HG03558 (cell line): Measurements from ENCODE around the gene GPR55.

Experiments used
- ATAC-seq: cut with Tn5 transposase; IDR thresholded peaks from one replicate; pipeline ENCODE4 v1.9.1; 2021; ENCODE audit warnings: moderate number of reproducible peaks; ENCODE audit not compliant: unreplicated experiment; ENCODE audit errors: extremely low read depth

The GPR55 gene

DNA sequence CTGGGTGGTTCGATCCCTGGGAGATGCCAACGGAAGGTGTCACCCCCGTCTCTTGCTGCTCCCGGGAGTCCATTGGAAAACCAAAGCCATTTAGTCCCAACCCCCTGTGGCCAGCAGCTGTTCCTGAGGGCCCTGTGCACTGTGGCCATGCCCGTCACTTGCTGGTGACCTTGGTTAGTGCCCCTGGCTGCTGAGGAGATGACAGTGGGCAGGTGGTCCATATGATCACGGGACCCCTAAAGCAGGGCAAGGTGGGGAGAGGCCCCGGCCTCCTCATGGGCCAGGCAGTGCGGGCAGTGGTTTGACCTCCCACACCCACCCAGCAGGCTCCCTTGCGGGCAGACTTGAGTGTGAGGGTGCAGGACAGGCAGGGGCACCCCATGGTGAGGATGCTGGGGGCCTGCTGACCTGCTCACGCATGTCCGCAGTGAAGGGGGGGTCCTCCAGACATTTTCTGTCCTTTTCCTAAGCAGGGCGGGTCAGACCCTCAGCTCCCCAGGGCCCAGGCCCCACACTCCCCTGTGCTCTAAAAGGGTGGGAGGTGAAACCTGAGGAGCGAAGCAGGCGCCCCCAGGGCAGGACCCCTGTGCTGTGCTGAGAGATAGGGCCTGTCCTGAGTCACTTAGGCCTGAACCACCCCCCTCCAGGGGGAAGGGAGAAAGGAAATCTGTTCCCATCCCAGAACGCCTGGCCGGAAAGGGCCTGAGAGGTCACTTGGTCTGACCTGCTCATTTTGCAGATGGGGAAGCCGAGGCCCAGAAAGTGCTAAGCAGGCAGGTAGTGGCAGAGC lies 53.5 kb downstream of the GPR55 start:
- no peak for ATAC-seq

DNA sequence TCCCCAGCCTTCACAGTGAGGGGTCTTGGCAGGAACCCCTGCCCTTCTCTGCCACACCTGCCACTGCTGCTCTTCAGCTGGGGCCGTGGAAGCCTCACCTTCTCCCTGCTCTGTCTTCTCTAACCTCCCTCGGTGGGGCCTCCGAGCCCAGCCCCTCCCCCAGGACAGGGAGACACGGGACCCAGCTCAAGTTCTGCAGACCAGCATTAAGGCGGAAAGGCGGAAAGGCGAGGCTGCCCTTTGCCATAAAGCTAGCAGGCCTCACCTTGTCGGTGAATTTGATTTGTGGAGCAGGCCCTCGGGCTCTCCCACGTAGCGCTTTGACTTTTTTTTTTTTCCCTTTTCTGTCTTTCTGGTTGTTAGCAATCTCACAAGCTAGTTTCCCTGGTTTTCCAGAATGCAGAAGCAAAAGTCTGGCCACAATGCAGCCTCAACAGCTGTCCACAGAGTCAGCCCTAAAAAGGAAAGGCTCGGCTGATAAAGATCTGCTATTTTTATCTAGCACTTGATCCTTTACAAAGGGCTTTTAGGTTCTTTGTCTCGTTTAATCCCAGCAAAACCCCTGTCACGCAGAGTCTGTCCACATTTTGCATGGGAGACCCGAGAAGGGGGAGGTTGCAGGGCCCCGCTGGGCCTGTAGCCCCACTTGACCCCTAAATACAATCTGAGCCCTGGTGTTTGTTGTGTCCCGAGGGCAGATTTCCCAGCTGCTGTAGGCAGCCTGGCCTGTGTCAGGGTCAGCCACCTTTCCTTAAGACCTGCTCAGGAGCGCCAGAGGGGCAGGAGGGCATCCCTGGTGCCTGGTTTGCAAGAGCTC lies 54.3 kb downstream of the GPR55 start:
- no peak for ATAC-seq

- ATAC-seq, result no peak
These were observed 55.0 kb downstream of the GPR55 start for GRCh38 chr2:230869914-230870543.

DNA sequence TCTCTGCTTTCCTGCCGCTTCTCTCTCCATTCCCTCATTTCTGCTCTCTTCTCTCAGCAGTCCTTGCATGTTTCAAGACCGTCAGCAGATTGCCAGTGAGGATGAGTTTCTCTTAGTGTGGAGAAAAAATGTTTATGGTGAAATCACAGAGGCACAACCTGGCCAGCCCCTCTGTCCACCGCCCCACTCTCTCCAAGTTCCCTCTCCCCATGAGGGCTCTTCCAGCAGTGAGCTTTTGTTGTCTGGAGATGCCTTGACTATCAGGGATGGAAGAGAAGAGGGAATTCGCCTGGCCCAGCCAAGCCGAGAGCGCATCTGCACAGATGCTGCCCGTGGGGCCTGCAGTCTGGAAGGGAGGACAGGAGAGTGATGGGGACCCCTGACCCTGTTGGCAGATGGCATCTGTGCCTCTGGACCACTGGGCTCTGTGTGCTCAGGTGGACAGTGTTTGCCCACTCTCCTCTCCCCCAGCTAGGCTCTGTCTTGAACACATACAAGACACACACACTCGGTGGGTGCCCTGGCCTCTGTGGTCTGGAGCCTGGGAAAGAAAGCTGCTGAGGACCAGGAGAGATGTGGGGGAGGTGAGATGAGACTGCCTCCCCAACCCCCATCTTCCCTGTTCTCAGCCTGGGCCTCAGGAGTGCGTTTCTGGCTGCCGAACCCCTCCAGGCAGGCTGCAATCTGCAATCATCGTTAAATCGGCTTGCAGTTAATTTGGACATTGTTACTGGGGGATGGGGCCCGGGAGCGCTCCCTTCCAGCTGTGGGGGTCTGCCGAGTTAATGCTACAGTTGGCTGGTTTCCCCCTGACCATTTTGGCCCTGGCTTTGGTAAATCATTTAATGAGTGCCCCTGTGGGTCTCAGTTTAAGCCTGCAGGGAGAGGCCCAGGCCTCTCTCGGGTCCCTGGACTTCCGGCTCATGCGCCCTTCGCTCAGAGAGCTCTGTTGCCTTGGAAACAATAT lies 55.8 kb downstream of the GPR55 start:
- ATAC-seq, result no peak

GRCh38 chr2:230868161-230868946 lies 56.7 kb downstream of the GPR55 start:
- ATAC-seq, result no peak

- no peak for ATAC-seq
These were observed 58.1 kb downstream of the GPR55 start for GRCh38 chr2:230866756-230867523.

- ATAC-seq, result no peak
These were observed 59.0 kb downstream of the GPR55 start for GRCh38 chr2:230865766-230866755.

- ATAC-seq, result no peak
These were observed 59.7 kb downstream of the GPR55 start for GRCh38 chr2:230865307-230865765.

GRCh38 chr2:230864605-230865306 lies 60.3 kb downstream of the GPR55 start, which contains the start of gene ITM2C:
TSS of gene ITM2C (plus strand) at chr2:230864942. CDS start at chr2:230865026, 84 bp downstream.
- ATAC-seq, result peak; percentile 56

- no peak for ATAC-seq
These were observed 60.9 kb downstream of the GPR55 start for GRCh38 chr2:230864122-230864604.

GRCh38 chr2:230863442-230864121 lies 61.5 kb downstream of the GPR55 start:
- ATAC-seq, result no peak

DNA sequence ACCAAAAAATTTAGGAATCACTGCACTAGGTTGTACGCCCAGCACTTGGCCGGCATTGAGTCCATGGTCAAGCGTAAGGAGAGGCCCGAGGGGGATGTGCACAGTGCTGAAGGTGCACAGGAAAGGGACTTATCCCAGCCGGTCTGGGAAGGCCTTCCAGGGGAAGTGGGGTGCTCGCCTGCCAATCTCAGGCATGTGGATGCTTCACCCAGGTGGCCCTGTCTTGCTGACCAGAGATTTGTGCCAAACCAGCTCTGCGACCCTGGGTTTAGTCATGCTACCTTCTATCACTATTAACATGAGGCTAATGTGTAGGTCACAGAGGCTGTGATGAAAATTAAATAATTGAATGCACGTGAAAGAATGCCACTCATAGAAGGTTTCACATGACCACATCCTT lies 62.0 kb downstream of the GPR55 start:
- ATAC-seq, result no peak

DNA sequence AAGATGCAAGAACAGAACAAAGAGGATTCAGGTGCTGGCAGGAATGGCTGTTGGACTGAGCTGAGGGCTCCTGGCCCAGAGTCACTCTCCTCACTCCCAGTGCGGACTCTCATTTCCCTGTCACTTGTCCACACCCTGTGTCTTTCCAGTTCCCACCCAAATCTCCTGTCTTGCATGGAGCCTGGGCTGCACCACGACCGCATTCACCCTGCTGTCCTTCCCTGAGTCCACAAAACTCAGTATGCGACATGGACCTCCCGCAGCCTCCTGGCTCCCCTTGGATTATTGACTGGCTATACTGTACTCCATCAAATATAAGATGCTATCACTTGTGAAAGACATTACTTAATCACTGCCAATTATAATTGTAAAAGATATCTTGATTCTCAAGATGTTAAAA lies 62.8 kb downstream of the GPR55 start:
- no peak for ATAC-seq

- ATAC-seq, result no peak
These were observed 63.3 kb downstream of the GPR55 start for GRCh38 chr2:230861552-230862255.
